A549 (cell line): Measurements from ENCODE around the gene AMOT.

Experiments
- CHD2 ChIP-seq: fragments of 150-350 bp; IDR thresholded peaks from 2 replicates; pipeline ENCODE4 v1.6.1; 2014; ENCODE audit warnings: low read length; ENCODE audit not compliant: partially characterized antibody
- CHD4 ChIP-seq: fragments of 200-600 bp; sonication (generic); IDR thresholded peaks from 2 replicates; pipeline ENCODE4 v1.6.1; 2016; ENCODE audit warnings: antibody characterized with exemption, mild to moderate bottlenecking, borderline replicate concordance
- CTCF ChIP-seq: fragments of >200 bp; sonication (Bioruptor Twin); formaldehyde crosslinking; IDR thresholded peaks from 3 replicates; pipeline ENCODE4 v1.5.1; 2016
- E2F6 ChIP-seq: IDR thresholded peaks from 2 replicates; pipeline ENCODE4 v1.6.1; 2012; ENCODE audit warnings: low read depth, borderline replicate concordance
- FOXS1 ChIP-seq: fragments of 250-450 bp; sonication (Bioruptor Pico); IDR thresholded peaks from 2 replicates; pipeline ENCODE4 v1.5.0; 2020; ENCODE audit warnings: mild to moderate bottlenecking, moderate library complexity
- KDM1A ChIP-seq: fragments of 200-600 bp; sonication (generic); IDR thresholded peaks from 2 replicates; pipeline ENCODE4 v1.6.1; 2016; ENCODE audit warnings: low read depth, mild to moderate bottlenecking
- MAX ChIP-seq: IDR thresholded peaks from 2 replicates; pipeline ENCODE4 v1.6.1; 2012
- MYC ChIP-seq: IDR thresholded peaks from 2 replicates; pipeline ENCODE4 v1.6.1; 2012; ENCODE audit warnings: mild to moderate bottlenecking, inconsistent platforms, low read length, improper control_type of control experiment, borderline replicate concordance
- POLR2A ChIP-seq: IDR thresholded peaks from 2 replicates; pipeline ENCODE4 v1.6.1; 2012; ENCODE audit warnings: mild to moderate bottlenecking, low read length
- RARB ChIP-seq: fragments of 250-450 bp; sonication (Bioruptor Pico); IDR thresholded peaks from 2 replicates; pipeline ENCODE4 v1.8.0; 2021; ENCODE audit warnings: mild to moderate bottlenecking, moderate library complexity
- REST ChIP-seq: fragments of 200-600 bp; sonication (generic); IDR thresholded peaks from 2 replicates; pipeline ENCODE4 v1.6.1; 2016; ENCODE audit warnings: antibody characterized with exemption, mild to moderate bottlenecking, moderate library complexity
- RFX5 ChIP-seq: fragments of 450-650 bp; IDR thresholded peaks from 2 replicates; pipeline ENCODE4 v1.7.1; 2014; ENCODE audit warnings: antibody characterized with exemption, mild to moderate bottlenecking, moderate library complexity
- SMC3 ChIP-seq: fragments of >200 bp; sonication (Bioruptor Twin); formaldehyde crosslinking; IDR thresholded peaks from 3 replicates; pipeline ENCODE4 v1.6.1; 2018; ENCODE audit warnings: inconsistent platforms

GRCh38 chrX:112766774-112767173 is 73.9 kb downstream of the AMOT start:
- TF ChIP-seq KDM1A (no peak), CHD2 (no peak), SMC3 (no peak), CTCF (no peak), REST (no peak), RARB (CRISPR knock-in tag) (no peak), CHD4 (no peak), POLR2A (no peak), FOXS1 (no peak), E2F6 (no peak), RFX5 (no peak), MYC (no peak), MAX (no peak)
